NCI-H2107 treated with DMSO at 0.1 percent for 48 hours (cell line): ENCODE data around the gene GALNT1.
A peak's percentile ranks its signal among the peaks of the same experiment; 100 is the strongest.

Source experiments
- DNase-seq: peaks from one replicate; lab custom pipeline; 2025; ENCODE audit not compliant: unreplicated experiment; lab: John Stamatoyannopoulos, UW

The GALNT1 gene

DNA sequence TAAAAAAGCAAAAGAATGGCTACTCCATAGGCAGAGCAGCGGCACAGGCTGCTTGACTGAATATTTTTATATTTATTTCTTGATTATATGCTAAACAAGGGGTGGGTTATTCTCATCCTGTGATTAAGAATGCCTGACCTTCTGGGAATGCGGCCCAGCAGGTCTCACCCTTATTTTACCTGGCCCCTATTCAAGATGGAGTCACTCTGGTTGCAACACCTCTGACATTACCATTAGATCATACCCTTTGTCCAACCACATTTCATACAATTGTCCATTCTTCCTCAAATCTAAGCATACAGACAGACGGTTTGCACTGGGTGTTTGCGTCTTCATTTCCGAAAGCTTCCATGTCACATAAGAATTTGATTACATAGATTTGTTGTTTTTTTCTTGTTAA is 168.2 kb downstream of the GALNT1 start:
- DNase-seq = no peak

DNA sequence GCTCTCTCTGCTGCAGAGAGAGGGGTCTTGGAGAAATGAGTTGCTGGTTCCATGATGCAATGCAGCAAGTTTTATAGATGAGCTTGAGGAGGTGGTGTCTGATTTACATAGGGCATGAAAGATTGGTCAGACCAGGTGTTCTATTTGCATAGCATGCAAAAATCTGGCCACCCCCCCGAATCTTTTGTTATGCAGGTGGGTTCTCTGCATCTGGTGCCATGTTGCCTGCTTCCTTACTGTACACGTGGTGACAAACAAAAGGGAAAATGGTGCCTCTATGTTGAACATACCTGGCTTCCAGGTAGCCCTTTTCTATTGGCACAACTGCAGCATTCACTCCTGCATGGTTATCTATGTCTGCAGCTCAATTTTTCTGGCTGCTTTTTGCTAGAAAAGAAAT is 169.4 kb downstream of the GALNT1 start:
- no peak for DNase-seq

DNA sequence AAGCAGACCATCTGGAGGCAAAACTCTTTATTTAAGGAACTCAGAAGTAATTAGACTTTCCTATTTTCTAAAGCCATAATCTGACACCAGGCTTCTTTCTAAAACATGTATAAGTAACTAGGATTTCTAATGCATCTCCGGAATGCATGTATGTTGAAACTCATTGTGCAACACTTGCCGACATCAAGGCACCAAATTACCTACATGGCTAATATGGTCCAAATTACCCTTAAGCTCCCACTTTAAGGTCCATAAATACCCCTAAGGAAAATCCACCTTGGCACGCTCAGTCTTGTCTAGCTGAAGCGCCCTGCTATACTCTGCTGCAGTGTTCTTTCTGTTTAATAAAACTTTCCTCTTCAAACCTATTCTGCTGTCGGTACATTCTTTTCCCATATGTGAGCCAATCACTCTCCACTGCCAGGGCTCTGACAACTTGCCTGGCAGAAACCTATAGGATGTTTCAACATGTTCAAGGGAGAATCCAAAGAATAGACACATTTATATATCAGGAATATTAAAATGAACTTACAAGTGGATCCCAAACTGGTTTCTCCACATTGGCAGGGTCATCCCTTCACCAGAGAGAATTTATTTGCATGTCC is 171.9 kb downstream of the GALNT1 start:
- DNase-seq = no peak

DNA sequence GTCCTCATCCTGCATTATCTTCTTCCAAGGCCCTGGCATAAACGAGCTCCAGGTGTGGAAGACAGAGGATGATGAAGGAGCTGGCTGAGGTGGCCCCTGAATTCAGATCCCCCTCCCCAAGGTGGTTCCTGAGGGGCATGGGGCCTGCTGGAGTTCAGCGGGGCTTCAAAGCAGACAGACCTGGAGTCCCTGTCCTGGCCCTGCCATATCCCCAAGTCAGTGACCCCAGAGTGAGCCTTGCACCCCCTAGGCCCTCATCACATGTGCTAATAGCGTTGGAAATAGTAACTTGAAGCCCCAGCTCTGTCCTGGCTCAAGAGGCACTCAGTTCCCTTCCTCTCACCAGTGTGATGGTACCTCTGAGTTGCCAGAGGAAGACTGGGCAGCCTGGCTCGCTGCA is 172.9 kb downstream of the GALNT1 start:
- DNase-seq = no peak

DNA sequence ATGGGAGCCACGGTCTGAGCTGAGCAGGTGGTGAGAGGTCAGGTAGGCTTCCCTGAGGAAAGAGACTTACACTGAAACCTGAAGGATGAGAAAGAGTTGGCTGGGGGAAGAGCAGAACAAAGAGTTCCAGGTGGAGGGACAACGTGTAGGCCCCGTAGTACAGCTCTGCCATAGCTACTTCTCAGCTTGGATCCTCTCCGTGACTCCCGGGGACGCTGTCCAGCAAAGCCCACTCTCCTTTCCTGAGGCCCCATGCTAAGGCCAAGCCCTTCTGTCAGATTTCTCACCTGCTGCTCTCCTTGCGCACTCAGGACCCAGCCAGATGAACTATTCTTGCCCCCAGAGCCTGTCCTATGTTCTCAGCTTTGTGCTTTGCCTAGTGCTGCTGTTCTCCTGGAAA is 173.8 kb downstream of the GALNT1 start:
- no peak for DNase-seq

DNA sequence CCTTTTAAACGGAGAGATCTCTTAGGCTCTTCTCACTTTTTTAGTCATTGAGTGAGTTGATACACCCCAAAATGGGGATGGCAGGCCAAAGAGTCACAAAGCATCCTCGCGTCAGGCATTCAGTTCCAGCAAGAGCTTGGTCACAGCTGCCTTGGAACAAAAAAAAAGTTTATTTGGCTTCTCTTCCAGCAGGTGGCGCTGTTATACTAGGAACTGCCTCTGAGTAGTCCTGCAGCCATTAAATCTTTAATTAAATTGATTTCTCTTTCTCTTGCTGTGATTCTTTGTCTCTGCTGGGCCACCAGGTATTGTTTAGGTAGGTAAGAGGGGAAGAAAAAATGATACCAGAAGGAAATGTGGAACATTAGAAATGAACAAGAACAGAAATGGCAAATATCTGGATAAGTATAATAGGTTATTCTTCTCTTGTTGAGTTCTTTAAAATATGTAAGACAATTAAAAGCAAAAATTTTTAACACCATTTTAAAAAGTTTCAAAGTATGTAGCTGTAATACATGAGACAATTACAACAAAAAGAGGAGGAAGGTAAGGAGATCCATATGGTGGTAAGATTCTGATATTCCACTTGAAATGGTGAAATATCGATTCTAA is 175.1 kb downstream of the GALNT1 start:
- DNase-seq = peak; percentile 88
